Panc1 (cell line): ENCODE results near the gene PTPRA. TPM values are rescaled to one million over a fixed set of nuclear protein-coding genes. Genes with fewer than 3 reads are reported as not detected.

Experiments used
- ATAC-seq: fragments of 200-7000 bp; cut with Tn5 transposase; 2 replicates; pipeline ENCODE4 v1.9.1; 2020; ENCODE audit warnings: mild to moderate bottlenecking, moderate library complexity
- BruUV-seq: library from RNA; stranded (reverse); fragments of 400-500 nt; replicated peaks from 2 replicates; lab custom pipeline; 2021; lab: Mats Ljungman, UMichigan
- CTCF ChIA-PET: fragments of 300-600 bp; sonication (Branson Sonifier 250); formaldehyde crosslinking; loops from one replicate; lab custom pipeline; 2022; ENCODE audit warnings: antibody characterized with exemption; lab: Charles Lee
- POLR2A ChIA-PET: fragments of 300-600 bp; sonication (Branson Sonifier 250); formaldehyde crosslinking; loops from one replicate; lab custom pipeline; 2022; ENCODE audit warnings: antibody characterized with exemption; lab: Charles Lee
- DNase-seq: peaks from one replicate; pipeline ENCODE4 v3.0.0-alpha.2; 2010; ENCODE audit warnings: low read depth, low spot score
- H3K27ac ChIP-seq: 2 replicates; pipeline ENCODE4 v1.5.1; 2011; ENCODE audit warnings: mild to moderate bottlenecking, low read length, inconsistent platforms
- H3K27me3 ChIP-seq: fragments of 200-500 bp; sonication (Bioruptor generic); 2 replicates; pipeline ENCODE4 v1.6.0; 2014; ENCODE audit warnings: low read length, inconsistent platforms; ENCODE audit not compliant: control insufficient read depth, insufficient read depth
- H3K36me3 ChIP-seq: fragments of 200-500 bp; sonication (Bioruptor generic); 2 replicates; pipeline ENCODE4 v1.5.1; 2014; ENCODE audit warnings: inconsistent platforms, mild to moderate bottlenecking, low read length, moderate library complexity; ENCODE audit not compliant: control insufficient read depth, insufficient read depth
- H3K4me1 ChIP-seq: 2 replicates; pipeline ENCODE4 v1.5.1; 2011; ENCODE audit warnings: inconsistent platforms, mild to moderate bottlenecking, low read length, moderate library complexity; ENCODE audit not compliant: control insufficient read depth, insufficient read depth
- H3K4me3 ChIP-seq, 2 experiments: 2 replicates each; pipeline ENCODE4 v1.5.1; 2011 to 2012; ENCODE audit warnings: low read depth in 2 of 2, low read length in 2 of 2, mild to moderate bottlenecking in 2 of 2, inconsistent platforms in 1 of 2, moderate library complexity in 1 of 2
- H3K9me3 ChIP-seq: fragments of 200-500 bp; sonication (Bioruptor generic); 2 replicates; pipeline ENCODE4 v1.5.1; 2014; ENCODE audit warnings: low read depth, mild to moderate bottlenecking, inconsistent platforms, low read length, moderate library complexity; ENCODE audit not compliant: control insufficient read depth, insufficient read depth
- CTCF ChIP-seq: fragments of 450-650 bp; IDR thresholded peaks from 2 replicates; pipeline ENCODE4 v1.5.1; 2017; ENCODE audit warnings: mild to moderate bottlenecking
- POLR2AphosphoS5 ChIP-seq: IDR thresholded peaks from 2 replicates; pipeline ENCODE4 v1.6.1; 2012; ENCODE audit warnings: mild to moderate bottlenecking, low read depth, low read length, moderate library complexity
- REST ChIP-seq, 2 experiments: IDR thresholded peaks; 2 replicates each; pipeline ENCODE4 v1.6.1; 2011 to 2012; ENCODE audit warnings: low read depth in 2 of 2, control low read depth in 1 of 2, low read length in 1 of 2, mild to moderate bottlenecking in 1 of 2, moderate library complexity in 1 of 2; ENCODE audit not compliant: insufficient read depth in 1 of 2
- SIN3A ChIP-seq: IDR thresholded peaks from 2 replicates; pipeline ENCODE4 v1.6.1; 2012; ENCODE audit warnings: low read depth, mild to moderate bottlenecking, low read length, moderate library complexity, borderline replicate concordance; ENCODE audit not compliant: insufficient read depth
- TCF7L2 ChIP-seq: IDR thresholded peaks from 2 replicates; pipeline ENCODE4 v1.6.1; 2011; ENCODE audit warnings: mild to moderate bottlenecking, low read depth, low read length, inconsistent platforms
- in situ Hi-C: cut with HindIII; loops from 2 replicates; pipeline ENCODE4 v1.10.0; 2016; ENCODE audit warnings: low sequenced_read_pairs, low pct_unique_long_range_greater_than_20kb
- intact Hi-C: fragments of 100-400 bp; cut with micrococcal nuclease; formaldehyde crosslinking; loops from one replicate; pipeline ENCODE4 v1.10.0; 2022; ENCODE audit not compliant: unreplicated experiment
- total RNA-seq: library from RNA; stranded (reverse); gene quantifications from one replicate; pipeline ENCODE4 v1.2.1, GENCODE V29; 2021; ENCODE audit not compliant: unreplicated experiment

PTPRA gene
- total RNA-seq, 1 experiment from 2014 or later, result 56.6 TPM

DNA sequence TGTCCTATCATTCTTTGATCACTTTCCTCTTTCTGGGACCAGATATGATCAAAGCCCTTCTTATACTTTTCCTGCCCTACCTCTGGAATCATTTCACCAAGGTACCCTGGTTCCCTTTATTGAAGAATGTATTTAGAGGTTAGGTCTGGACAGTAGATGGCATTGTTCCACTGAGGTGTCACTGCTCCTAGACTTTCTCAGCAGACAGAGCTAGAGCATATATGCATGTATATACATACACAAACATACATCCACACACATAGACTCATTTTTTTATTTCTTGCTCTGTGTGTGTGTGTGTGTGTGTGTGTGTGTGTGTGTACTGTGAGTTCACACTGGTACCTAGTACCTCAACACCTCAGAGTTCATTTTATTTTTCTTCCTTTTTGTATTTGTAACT is 40.9 kb downstream of the PTPRA start:
- no peaks in the 10 kb centered on the region for H3K4me1 ChIP-seq
- ChIA-PET POLR2A (no interaction called here), CTCF (interaction anchor here (0.6 kb wide), 2 partner anchors 46 to 53 kb away, joined by 4 to 6 read pairs; no protein-coding TSS in a partner anchor)
- ATAC-seq (peak; percentile 70; the same call in 1 of the 2 replicates), DNase-seq (no peak)
- no peaks in the 10 kb centered on the region for H3K27me3 ChIP-seq
- no peak overlapping the region for H3K27ac ChIP-seq
- H3K4me3 ChIP-seq, result no peak overlapping the region
- no peaks in the 10 kb centered on the region for H3K36me3 ChIP-seq
- intact Hi-C loops, result no loop called here
- no peaks in the 10 kb centered on the region for H3K9me3 ChIP-seq
- no TSS peak for BruUV-seq
- TF ChIP-seq TCF7L2 (no peak), CTCF (peak; percentile 46; the same call in 1 of the 2 replicates), REST (IDR thresholded peaks at IDR 0.05; ENCODE audit: insufficient read depth in 1 of 2, low read depth in 2 of 2, low read length in 1 of 2) (no peak)
- in situ Hi-C loops, result no loop called here

DNA sequence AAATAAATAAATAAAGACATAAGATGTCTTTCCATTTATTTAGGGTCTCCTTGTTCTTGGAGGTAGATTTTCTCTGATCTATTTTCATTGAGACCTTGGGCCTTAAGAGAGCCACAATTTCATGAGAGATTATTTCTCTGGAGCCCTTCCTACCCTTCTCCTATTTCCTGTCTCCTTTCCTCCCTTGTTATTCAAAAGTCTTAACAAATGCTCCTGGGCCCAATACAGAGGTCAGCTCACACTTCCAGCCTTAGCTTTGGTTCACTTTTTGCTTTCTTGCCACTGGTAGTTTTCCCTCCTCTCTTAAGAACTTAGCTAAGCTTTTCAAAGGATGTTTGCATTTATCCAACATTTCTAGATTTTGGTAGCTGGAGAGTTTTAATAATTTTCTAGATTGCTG is 44.0 kb downstream of the PTPRA start:
- no peak for DNase-seq
- no peaks in the 10 kb centered on the region for H3K4me1 ChIP-seq
- no peak overlapping the region for H3K27ac ChIP-seq
- ChIA-PET CTCF (interaction anchor here (0.6 kb wide), 1 partner anchor 11 kb away, joined by 3 read pairs; no protein-coding TSS in a partner anchor), POLR2A (interaction anchor here (0.6 kb wide), 1 partner anchor 281 kb away, joined by 8 read pairs; no protein-coding TSS in a partner anchor)
- TF ChIP-seq TCF7L2 (no peak), REST (IDR thresholded peaks at IDR 0.05; ENCODE audit: insufficient read depth in 1 of 2, low read depth in 2 of 2, low read length in 1 of 2) (no peak), POLR2AphosphoS5 (no peak), SIN3A (no peak), CTCF (no peak)
- intact Hi-C loops, result no loop called here
- no peak overlapping the region for H3K4me3 ChIP-seq
- no peaks in the 10 kb centered on the region for H3K27me3 ChIP-seq
- no peaks in the 10 kb centered on the region for H3K36me3 ChIP-seq
- no TSS peak for BruUV-seq
- ATAC-seq, result no peak
- in situ Hi-C loops, result no loop called here
- no peaks in the 10 kb centered on the region for H3K9me3 ChIP-seq
